Stimulated activated CD4-positive, alpha-beta T cell treated with anti-CD3 and anti-CD28 coated beads, Interleukin-1b, Interleukin-23, amount 100 ng/mL, for 24 hours (primary cell): ENCODE measurements around the gene STIM1.
"Not testable (repeated sequence)": the region's sequence is repeated elsewhere in the genome, so short reads cannot be mapped to it uniquely, and the experiment has no call there.

Experiments used
- DNase-seq, 4 experiments: peaks; one replicate each; pipeline ENCODE4 v3.0.0-alpha.2; 2020; ENCODE audit warnings: low read depth in 4 of 4, low spot score in 1 of 4

Gene STIM1

DNA sequence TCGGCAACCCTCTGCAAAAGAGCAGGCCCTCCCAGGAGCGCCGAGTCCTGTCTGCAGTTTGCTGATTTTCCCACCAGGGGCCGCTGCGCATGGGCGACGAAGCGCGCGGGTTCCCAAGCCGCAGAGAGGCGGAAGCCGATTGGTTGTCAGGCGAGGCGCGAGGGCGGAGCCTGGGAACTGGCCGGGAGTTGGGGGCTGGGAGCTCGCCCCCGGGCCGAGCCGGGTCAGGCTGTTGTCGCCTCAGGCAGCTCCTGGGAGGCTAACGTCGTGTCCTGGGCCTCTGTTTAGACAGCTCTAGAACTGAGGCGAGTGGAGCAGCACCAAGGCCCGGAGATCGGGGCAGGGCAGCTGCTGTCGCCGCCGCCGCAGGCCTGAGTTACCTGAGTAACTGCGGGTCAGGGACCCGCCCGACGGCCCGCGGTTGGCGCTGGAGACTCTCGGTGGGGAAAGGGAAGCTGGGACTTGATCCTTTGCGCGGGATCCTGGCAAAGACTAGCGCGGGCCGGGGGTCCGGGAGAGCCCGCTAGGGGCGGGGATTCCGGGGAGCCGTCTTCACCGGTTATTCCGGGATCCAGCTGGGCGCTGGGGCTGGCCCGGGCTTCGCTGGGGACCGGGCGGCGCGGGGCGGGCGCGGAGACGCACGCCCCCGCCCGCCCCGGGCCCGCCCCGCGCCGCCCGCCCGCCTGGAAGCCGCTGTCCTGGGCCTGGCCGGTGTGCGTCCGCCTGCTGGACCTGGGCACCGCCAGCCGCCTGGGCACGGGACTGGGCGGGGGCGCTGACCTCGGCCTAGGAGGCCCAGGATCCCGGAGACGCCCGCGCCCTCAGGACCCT is at the start of gene STIM1:
Gene STIM1, plus strand, starts transcription at position 688 of the 831 bp plus-strand sequence. CDS start 607 bp downstream, outside the sequence.
- DNase-seq: peak; percentile 94 to 98 (median 96)

DNA sequence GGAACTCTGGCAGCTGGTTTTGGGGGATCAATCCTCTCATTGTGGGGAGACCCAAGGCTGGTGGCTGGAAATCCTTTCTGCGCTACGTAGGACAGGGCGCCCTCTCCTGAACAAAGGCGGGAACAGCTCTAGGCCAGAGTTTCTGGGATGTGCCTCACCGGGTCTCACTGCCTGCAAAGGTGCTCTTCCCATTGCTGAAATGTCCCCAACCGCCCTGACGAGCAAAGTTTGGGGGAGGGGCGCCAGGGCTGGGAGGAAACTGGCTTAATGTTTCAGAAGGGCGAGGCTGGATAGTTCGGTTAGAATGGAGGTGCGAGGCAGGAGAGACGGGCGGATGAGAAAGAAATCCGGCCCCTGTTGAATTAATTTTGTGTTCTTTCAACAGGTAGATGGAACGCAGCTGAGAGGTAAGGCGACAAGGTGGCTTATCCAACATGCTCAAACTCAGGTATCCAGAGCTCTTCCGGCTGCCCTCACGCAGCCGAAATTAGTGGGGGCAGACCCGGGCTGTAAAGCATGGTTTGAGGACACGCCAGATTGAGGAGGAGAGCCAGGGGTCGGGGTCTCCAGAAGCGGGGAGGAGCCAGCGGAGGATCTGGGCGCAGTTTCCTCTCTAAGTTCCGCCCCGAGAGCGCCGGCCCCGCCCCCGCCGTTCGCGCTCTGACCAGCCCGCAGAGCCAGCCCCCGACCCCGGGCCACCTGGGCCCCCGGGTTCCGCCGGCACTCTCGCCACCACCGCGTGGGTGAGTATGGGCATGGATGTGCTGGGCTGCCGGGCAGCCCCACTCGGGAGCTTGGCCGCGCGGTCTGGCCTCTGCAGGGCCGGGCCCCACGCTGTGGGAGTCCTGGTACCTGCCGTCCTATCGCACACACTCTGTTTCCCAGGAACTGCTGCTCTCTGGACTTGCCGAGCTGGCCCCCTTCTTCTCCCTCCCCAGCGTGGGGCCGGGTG is 47.3 kb upstream of the STIM1 start, which contains the start of gene PGAP2:
Gene PGAP2, plus strand, starts transcription at position 652 of the 952 bp plus-strand sequence. CDS start 2,700 bp downstream, outside the sequence.
- DNase-seq: peak; percentile 32 to 57 (median 34)

DNA sequence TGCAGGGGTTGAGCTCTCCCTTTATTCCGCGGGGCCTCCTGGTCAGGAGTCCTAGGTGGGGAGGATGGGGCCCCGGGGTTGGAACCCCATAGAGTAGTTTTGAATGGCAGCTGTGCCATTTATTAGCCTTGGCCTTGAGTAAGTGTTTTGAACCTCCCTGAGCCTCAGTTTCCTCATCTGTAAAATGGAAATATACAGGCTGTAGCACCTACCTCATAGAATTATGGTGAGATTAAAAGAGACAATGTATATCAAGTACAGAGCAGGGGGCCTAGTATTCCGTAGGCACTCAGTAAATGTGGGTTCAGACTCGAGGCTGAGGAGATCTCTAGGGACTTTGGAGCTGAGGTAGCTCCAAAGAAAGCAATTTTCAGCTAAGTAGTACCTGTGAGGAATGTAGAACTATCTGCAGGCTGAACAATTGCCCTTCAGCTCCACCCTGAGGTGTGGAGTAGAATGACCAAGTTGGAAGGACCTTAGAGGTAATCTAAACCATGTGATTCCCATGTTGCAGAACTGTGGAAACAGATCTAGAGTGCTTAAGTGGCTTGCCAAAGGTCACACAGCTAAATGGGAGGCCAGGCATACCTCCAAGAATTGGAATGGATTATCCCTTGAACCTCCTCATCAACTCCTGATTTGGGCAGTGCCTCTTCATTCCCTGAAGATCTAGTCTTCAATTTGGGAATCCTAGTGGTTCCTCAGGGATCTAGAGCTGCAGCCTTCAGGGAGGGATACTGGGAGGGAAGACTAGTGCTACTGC is 46.4 kb upstream of the STIM1 start:
- DNase-seq: no peak

DNA sequence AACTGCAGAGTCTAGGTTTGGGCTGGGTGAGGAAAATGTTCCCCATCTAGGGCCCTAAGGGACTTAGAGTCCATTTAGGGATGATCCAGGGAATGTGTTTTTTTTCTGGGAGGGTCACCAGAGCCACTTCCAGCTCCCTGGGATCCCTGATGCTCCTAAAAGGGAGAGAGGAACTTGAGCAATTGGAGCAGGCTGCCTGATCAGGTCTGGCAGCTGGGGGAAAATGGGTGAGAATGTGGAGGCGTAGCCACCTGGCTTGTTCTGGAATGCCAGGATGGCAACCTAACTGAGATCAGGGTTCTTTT is 45.9 kb upstream of the STIM1 start:
- no peak for DNase-seq

DNA sequence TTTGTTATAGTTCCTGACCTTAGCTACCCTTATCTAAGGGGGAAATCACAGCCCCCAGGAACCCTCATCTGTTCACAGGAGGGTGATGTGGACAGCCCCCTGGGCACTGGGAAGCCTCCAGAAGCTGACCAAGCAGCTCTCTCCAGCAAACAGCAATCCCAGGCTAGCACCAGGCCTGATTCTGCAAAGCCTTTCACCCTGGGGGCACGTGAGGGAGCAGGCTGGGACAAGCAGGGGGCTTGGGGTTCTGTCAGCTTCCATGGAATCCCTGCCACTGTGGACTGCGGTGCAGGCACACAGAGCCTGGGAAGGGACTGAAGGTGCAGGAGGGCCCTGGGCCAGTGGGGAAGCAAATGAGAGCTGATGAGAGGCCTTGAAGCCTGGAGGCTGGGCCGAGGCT is 45.0 kb upstream of the STIM1 start:
- no peak for DNase-seq

DNA sequence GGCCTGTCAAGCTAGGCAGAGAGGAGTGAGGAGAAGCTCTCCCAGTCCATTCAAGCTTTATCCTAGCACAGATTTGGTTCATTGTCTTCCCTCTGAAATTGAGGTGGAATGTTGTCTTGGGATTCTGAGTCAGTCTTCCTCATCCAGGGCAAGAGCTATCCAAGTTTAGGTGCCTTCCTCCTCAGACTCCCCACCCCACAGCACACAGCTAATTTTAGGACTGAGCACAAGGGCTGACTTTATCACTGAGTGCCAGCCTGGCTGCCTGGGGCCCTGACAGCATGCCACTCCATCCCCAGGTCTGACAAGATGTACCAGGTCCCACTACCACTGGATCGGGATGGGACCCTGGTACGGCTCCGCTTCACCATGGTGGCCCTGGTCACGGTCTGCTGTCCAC is 44.5 kb upstream of the STIM1 start:
- DNase-seq: no peak

DNA sequence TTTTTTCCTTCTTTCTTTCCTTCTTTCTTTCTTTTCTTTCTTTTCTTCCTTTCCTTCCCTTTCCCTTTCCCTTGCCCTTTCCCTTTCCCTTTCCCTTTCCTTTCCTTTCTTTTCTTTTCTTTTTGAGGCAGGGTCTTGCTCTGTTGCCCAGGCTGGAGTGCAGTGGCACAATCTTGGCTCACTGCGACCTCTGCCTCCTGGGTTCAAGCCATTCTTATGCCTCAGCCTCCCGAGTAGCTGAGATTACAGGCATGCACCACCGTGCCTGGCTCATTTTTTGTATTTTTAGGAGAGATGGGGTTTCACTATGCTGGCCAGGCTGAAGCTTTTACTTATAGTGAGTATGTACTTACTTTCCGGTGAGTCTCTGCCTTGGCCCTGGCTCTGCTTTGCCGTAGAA is 40.6 kb upstream of the STIM1 start:
- not testable (repeated sequence) for DNase-seq

DNA sequence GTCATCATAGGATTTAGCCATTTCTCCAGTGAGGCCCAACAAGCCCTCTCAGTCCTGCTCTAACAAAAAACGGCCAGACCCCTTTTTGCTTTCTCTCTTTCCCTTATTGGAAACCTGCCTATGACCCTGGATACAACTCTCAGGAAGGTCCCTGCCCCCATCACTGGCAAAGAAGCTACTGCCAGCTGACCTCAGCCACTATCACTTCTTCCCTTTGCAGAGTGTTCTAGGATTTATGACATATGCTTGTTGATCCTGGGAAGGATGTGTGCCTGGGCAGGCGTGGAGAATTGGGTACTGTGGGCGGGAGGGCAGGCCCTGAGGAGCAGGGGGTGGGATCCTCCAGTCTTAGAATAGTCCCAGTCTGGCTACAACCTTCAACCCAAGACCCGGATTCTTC is 39.6 kb upstream of the STIM1 start:
- DNase-seq: no peak

DNA sequence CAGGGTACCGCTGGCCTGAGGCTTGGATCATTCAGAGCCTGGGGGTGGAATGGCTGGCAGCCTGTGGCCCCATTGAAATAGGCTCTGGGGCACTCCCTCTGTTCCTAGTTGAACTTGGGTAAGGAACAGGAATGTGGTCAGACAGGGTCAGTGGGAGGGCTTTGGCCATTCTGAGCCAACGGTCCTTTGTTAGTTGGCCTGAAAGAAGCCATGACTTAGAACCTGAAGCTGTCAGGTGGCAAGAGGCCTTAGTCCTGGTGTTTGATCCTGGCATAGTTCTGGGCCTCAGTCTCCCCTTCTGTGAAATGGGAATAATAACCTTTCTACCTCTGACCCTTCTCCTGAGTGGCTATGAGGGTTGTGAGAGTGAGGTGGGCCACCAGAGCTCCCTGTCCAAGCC is 38.8 kb upstream of the STIM1 start:
- no peak for DNase-seq

DNA sequence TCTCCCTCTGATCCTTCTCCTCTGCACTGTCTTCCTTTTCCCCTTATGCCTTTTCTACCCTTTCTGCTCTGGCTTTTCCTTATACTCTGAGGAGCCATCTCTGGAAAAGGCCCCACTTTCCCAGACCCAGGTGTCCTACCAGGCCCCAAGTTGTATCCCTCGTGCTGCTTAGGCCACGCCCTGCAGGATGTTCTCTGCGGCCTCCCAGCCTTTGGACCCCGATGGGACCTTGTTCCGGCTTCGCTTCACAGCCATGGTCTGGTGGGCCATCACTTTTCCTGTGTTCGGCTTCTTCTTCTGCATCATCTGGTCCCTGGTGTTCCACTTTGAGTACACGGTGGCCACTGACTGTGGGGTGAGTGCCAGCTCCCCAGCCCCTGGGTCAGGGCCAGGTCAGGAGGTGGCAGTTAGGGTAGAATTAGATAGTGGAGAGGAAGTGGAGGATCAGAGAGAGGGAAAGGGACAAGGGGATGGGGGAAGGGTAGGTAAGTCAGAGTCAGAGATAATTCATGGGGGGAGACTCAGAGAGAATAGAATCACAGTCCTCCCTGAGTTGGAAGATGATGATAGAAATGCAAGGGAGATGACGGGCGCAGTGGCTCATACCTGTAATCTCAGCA is 38.2 kb upstream of the STIM1 start:
- no peak for DNase-seq

DNA sequence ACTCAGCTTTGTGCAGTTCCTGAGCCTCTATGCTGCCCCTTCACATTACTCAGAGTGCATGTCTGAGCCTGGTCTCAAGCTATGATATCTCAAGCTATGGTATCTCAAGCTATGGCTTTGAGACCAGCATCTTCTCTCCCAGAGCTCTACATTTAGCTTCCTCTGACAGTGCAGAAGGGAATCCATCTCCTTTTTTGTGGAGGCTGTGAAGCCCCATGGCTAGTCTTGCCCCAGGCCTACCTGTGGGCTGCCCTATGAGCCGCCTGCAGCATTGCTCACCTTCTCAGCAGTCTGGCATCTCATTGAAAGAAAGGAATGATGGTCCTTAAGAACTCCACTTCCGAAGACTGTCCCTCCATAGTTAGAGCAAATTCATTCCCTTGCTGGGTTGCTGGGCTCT is 34.5 kb upstream of the STIM1 start:
- DNase-seq: no peak

DNA sequence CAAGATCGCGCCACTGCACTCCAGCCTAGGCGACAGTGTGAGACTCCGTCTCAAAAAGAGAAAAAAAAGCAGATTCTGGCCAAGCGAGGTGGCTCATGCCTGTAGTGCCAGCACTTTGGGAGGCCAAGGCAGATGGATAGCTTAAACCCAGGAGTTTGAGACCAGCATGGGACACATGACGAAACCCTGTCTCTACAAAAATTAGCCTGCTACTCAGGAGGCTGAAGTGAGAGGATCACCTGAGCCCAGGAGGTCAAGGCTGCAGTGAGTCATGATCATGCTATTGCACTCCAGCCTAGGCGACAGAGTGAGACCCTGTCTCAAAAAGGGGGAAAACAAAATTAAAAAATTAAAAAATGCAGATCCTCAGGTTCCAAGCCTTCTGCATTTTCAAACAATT is 33.2 kb upstream of the STIM1 start:
- no peak for DNase-seq

DNA sequence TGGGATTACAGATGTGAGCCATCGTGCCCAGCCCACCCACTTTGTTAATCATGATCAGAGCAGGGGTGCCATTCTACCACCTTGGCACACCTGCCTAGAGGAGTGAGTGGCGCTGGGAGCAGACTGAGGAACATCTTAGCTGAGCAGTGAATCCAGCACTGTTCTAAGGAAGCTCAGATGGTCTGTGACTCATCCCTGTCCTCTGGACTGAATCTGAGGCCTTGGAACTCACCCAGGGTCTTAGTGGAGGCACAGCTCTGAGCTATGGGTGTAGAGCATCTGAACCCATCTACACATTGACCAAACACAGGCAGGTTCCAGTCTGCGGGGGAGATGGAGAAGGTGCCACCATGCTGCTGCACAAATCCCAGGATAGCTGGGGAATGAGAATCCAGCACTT is 32.2 kb upstream of the STIM1 start:
- DNase-seq: no peak

DNA sequence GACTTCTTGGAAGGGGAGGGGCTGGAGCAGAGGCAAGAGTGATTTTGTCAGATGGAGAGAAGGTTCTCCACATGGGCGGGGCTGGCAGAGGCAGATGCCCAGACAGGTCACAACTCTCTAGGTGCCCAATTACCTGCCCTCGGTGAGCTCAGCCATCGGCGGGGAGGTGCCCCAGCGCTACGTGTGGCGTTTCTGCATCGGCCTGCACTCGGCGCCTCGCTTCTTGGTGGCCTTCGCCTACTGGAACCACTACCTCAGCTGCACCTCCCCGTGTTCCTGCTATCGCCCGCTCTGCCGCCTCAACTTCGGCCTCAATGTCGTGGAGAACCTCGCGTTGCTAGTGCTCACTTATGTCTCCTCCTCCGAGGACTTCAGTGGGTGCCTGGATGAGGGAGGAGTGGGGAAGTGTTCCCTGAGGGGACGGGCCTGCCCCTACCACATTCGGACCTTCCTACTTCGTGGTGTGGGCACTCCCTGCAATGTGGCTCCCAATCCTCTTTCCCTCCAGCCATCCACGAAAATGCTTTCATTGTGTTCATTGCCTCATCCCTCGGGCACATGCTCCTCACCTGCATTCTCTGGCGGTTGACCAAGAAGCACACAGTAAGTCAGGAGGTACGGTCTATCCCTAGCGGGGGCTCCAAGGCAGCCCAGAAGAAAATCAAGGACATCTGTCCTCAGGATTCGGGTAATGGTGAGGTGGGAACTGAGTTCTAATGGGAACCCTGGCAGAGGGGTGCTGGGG is 31.5 kb upstream of the STIM1 start:
- no peak for DNase-seq

DNA sequence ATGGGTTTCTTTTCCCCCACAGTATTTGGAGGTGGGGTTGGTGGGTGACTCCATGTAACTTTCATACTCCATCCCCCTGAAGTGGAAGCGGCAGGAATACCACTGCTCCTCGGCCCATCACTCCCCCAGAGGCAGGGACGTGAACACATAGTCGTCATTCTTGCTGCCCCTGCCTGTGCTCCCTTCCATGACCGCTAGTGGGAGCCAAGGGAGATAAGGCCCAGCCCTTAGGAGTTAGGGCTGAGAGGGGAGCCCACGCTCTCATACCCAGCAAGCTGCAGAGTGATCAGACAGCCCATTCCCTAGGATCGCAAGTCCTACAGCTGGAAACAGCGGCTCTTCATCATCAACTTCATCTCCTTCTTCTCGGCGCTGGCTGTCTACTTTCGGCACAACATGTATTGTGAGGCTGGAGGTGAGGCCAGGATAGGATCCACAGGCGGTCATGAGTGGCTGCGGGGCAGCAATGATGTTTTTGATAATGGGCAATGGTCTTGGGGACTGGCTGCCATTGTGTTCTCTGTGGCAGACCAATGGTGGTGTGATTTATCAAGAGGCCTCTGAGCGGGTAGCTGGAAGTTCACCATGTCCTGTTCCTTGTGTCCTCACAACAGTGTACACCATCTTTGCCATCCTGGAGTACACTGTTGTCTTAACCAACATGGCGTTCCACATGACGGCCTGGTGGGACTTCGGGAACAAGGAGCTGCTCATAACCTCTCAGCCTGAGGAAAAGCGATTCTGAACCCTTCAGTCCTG is 30.6 kb upstream of the STIM1 start:
- DNase-seq: peak; percentile 57 to 74 (median 60)

DNA sequence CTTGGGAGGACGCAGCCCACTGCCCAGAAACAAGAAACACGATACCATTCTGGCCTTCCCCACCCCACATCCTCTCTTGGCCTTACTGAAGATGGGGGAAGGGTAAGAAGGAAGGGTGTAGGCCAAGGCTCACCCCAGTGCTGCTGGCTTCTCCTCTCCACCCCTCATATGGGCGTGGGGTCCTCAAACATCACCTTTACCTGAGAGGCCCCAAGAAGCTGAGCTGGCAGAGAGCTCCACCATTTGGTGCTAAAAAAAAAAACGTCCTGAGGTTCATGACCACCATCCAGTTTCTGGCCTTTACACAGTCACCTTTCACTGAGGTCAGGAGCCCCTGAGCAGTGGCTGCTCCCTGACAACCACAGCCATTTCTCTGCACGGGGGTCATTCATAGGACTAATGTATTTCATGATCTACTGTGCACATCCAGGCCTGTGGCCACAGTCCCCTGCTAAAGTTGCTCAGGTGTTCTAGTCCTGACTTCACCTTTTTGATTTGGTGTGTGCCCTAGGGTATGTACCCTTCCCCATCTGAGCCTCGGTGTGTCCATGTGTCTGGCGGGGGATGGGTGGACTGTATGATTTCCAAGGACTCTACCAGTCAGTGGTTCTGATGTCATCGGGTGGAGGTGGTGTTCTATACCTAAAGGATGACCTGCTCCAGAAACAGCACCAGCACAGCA is 29.9 kb upstream of the STIM1 start:
- no peak for DNase-seq

DNA sequence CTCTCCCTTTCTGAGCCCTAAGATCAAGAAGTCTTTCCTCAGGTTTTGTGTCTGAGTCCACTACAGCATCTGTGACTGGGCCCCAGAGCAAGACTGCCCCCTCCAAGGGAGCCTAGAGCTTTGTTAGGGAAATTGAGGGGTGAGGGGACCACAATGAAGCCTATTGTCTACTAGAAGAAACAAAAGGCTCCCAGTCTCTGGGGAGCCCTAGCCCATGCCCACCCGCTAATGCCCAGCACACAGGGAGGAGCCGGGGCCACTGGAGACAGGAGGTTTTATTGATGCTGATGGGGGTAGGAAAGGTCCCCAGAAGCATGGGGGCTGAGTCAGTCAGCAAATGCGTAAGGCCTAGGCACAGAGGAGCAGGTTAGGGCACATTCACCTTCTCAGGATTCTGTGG is 28.7 kb upstream of the STIM1 start:
- no peak for DNase-seq

DNA sequence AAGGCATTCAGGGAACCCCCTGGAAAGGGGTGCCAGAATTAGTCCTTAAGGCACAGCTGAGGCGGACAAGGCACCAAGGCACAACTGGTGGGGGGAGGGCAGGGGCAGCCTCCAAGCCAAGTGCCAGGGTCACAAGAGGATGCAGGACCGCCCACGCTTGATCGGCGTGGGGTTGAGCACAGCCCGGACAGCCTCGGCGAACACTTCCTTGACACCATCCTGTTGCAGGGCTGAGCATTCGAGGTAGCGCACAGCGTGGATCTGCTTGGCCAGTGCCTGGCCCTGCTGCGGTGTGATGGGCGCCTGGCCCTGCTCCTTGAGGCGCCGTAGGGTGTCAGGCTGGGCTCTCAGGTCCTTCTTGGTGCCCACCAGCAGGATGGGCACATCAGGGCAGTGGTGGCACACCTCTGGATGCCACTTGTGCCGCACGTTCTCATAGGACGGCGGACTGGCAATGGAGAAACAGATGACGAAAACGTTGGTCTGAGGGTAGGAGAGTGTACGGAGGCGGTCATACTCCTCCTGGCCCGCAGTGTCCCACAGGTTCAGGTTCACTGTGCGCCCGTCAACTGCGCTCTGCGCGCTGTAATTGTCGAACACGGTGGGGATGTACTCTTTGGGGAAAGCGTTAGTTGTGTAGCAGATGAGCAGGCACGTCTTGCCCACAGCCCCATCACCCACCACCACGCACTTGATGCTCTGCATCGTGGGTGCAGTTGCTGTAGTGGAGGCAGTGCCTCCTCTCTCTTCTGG is 27.9 kb upstream of the STIM1 start:
- DNase-seq: no peak
